ENCODE measurements around the gene DHX8. TPM values are rescaled to one million over a fixed set of nuclear protein-coding genes. Genes with fewer than 3 reads are reported as not detected.
"Not testable (repeated sequence)": the region's sequence is repeated elsewhere in the genome, so short reads cannot be mapped to it uniquely, and the experiment has no call there.

The DHX8 gene
- total RNA-seq, 1 donor from 2014 or later = 71.9 TPM

- no peak overlapping the region for H3K27ac Mint-ChIP-seq
- peaks cover 26% of the 10 kb centered on the region for H3K4me1 Mint-ChIP-seq
- no peak for TF ChIP-seq CTCF (IDR thresholded peaks at IDR 0.05; ENCODE audit: unreplicated experiment)
- H3K27me3 Mint-ChIP-seq (ENCODE audit: low read depth) = no peaks in the 10 kb centered on the region
- no peak for DNase-seq (ENCODE audit: low spot score in 2 of 2, unreplicated experiment in 2 of 2)
- H3K36me3 Mint-ChIP-seq = no peaks in the 10 kb centered on the region
- no peaks in the 10 kb centered on the region for H3K9me3 Mint-ChIP-seq
- no peak overlapping the region for H3K4me3 Mint-ChIP-seq
These were observed 1.4 kb upstream of the DHX8 start for GRCh38 chr17:43482103-43483012.

GRCh38 chr17:43490621-43491020 is 6.8 kb downstream of the DHX8 start:
- no peaks in the 10 kb centered on the region for H3K27me3 Mint-ChIP-seq (ENCODE audit: low read depth)
- TF ChIP-seq CTCF (IDR thresholded peaks at IDR 0.05; ENCODE audit: unreplicated experiment) = no peak
- peaks cover 33% of the 10 kb centered on the region for H3K36me3 Mint-ChIP-seq
- H3K4me3 Mint-ChIP-seq = no peak overlapping the region
- H3K9me3 Mint-ChIP-seq = no peaks in the 10 kb centered on the region
- no peak overlapping the region for H3K27ac Mint-ChIP-seq
- H3K4me1 Mint-ChIP-seq = peaks cover 2% of the 10 kb centered on the region
- no peak for DNase-seq (ENCODE audit: low spot score in 2 of 2, unreplicated experiment in 2 of 2)

- not testable (repeated sequence) for H3K27me3 Mint-ChIP-seq (ENCODE audit: low read depth); DNase-seq (ENCODE audit: low spot score in 2 of 2, unreplicated experiment in 2 of 2); H3K9me3 Mint-ChIP-seq; H3K4me1 Mint-ChIP-seq; H3K4me3 Mint-ChIP-seq; H3K27ac Mint-ChIP-seq
- peaks cover 49% of the 10 kb centered on the region for H3K36me3 Mint-ChIP-seq
These were observed 25.7 kb downstream of the DHX8 start for GRCh38 chr17:43509440-43509839.

- not testable (repeated sequence) for H3K27me3 Mint-ChIP-seq (ENCODE audit: low read depth); H3K4me3 Mint-ChIP-seq; DNase-seq (ENCODE audit: low spot score in 2 of 2, unreplicated experiment in 2 of 2); H3K9me3 Mint-ChIP-seq; H3K4me1 Mint-ChIP-seq; H3K27ac Mint-ChIP-seq
- peaks cover 41% of the 10 kb centered on the region for H3K36me3 Mint-ChIP-seq
These were observed 27.4 kb downstream of the DHX8 start for GRCh38 chr17:43511199-43511598.

GRCh38 chr17:43515656-43516055 is 31.9 kb downstream of the DHX8 start:
- DNase-seq (ENCODE audit: low spot score in 2 of 2, unreplicated experiment in 2 of 2) = no peak
- Mint-ChIP-seq H3K9me3 (no peaks in the 10 kb centered on the region), H3K36me3 (peaks cover 28% of the 10 kb centered on the region)

GRCh38 chr17:43517161-43517560 is 33.4 kb downstream of the DHX8 start:
- TF ChIP-seq CTCF (IDR thresholded peaks at IDR 0.05; ENCODE audit: unreplicated experiment) = no peak
- Mint-ChIP-seq H3K27ac (no peak overlapping the region), H3K36me3 (peaks cover 30% of the 10 kb centered on the region), H3K4me3 (no peak overlapping the region), H3K4me1 (no peaks in the 10 kb centered on the region), H3K27me3 (ENCODE audit: low read depth) (no peaks in the 10 kb centered on the region), H3K9me3 (no peaks in the 10 kb centered on the region)
- no peak for DNase-seq (ENCODE audit: low spot score in 2 of 2, unreplicated experiment in 2 of 2)

More at GRCh38 chr17:43515656-43516055, 31.9 kb downstream of the DHX8 start:
- Mint-ChIP-seq H3K4me1 (no peaks in the 10 kb centered on the region), H3K27ac (no peak overlapping the region), H3K27me3 (ENCODE audit: low read depth) (no peaks in the 10 kb centered on the region), H3K4me3 (no peak overlapping the region)
- TF ChIP-seq CTCF (IDR thresholded peaks at IDR 0.05; ENCODE audit: unreplicated experiment) = no peak
